T-helper 1 cell treated with Interleukin-12 subunit alpha and Interleukin-12 subunit beta and Interleukin-4 antibody, amounts not matched to agents 30 ng/mL and 1 ng/mL, for 36 hours (primary cell): Measurements from ENCODE around the gene BRPF1. TPM values are rescaled to one million over a fixed set of nuclear protein-coding genes. Genes with fewer than 3 reads are reported as not detected.

ENCODE experiments used
- intact Hi-C: fragments of 100-400 bp; cut with micrococcal nuclease; formaldehyde crosslinking; loops from one replicate; pipeline ENCODE4 v1.15.1; 2024
- total RNA-seq: library from RNA; stranded (reverse); gene quantifications from 2 replicates; pipeline ENCODE4 v1.2.3, GENCODE V29; 2022

BRPF1 gene
- total RNA-seq, 1 donor from 2014 or later, result 41.3 TPM

GRCh38 chr3:9785602-9786001 lies 54.1 kb downstream of the BRPF1 start:
- intact Hi-C loops, result no loop called here

- intact Hi-C loops, result no loop called here
Observed at GRCh38 chr3:9786209-9786739, 54.7 kb downstream of the BRPF1 start.

- intact Hi-C loops, result no loop called here
Observed at GRCh38 chr3:9786825-9787669, 55.5 kb downstream of the BRPF1 start.

- intact Hi-C loops, result no loop called here
Observed at GRCh38 chr3:9787714-9788113, 56.2 kb downstream of the BRPF1 start.

GRCh38 chr3:9791127-9791526 lies 59.6 kb downstream of the BRPF1 start:
- intact Hi-C loops, result no loop called here

- intact Hi-C loops, result loop anchor here (1.0 to 2.0 kb wide), 15 partner anchors 12 to 456 kb away; partner anchors contain the start of genes BRPF1, CRELD1, EMC3 and FANCD2
Observed at GRCh38 chr3:9791790-9792404, 60.4 kb downstream of the BRPF1 start.

- intact Hi-C loops, result loop anchor here (1.0 to 2.0 kb wide), 19 partner anchors 12 to 529 kb away; partner anchors contain the start of genes BRK1, BRPF1, CRELD1 and EMC3
Observed at GRCh38 chr3:9792405-9793160, 61.0 kb downstream of the BRPF1 start, which contains the start of the genes ARPC4 and TADA3. ARPC4 (plus strand) TSS chr3:9793082; CDS start chr3:9793122, 40 bp downstream. TADA3 (minus strand) TSS chr3:9792473; CDS start chr3:9791466, 1,007 bp downstream.

GRCh38 chr3:9793161-9793781 lies 61.7 kb downstream of the BRPF1 start:
- intact Hi-C loops, result loop anchor here (1.0 to 2.0 kb wide), 5 partner anchors 16 to 528 kb away; partner anchors contain the start of genes BRK1, RPUSD3 and SEC13

- intact Hi-C loops, result no loop called here
Observed at GRCh38 chr3:9794400-9794799, 62.9 kb downstream of the BRPF1 start.

- intact Hi-C loops, result no loop called here
Observed at GRCh38 chr3:9795207-9795606, 63.7 kb downstream of the BRPF1 start.

- intact Hi-C loops, result no loop called here
Observed at GRCh38 chr3:9797196-9797945, 65.8 kb downstream of the BRPF1 start.

Other genes with a start within 250 kb of the BRPF1 start
- gene LHFPL4, start 177.9 kb upstream of the BRPF1 start, total RNA-seq, result not detected in 2 replicates
- gene MTMR14, start 82.2 kb upstream of the BRPF1 start, total RNA-seq, result 49.2 and 54.8 TPM in 2 replicates
- gene CPNE9, start 27.9 kb upstream of the BRPF1 start, total RNA-seq, result 0.22 and 0.59 TPM in 2 replicates
- 35.6 and 43.2 TPM in 2 replicates for gene OGG1, start 18.2 kb downstream of the BRPF1 start, total RNA-seq
- 22.6 and 26.2 TPM in 2 replicates for gene CAMK1, start 38.2 kb downstream of the BRPF1 start, total RNA-seq
- 62.3 and 67.1 TPM in 2 replicates for gene TADA3, start 60.7 kb downstream of the BRPF1 start, total RNA-seq
- 292 and 298 TPM in 2 replicates for gene ARPC4, start 61.3 kb downstream of the BRPF1 start, total RNA-seq
- 46.7 and 51.4 TPM in 2 replicates for gene TTLL3, start 78.5 kb downstream of the BRPF1 start, total RNA-seq
- gene RPUSD3, start 112.3 kb downstream of the BRPF1 start, total RNA-seq, result 51.9 and 53.8 TPM in 2 replicates
- not detected in 2 replicates for gene CIDEC, start 148.5 kb downstream of the BRPF1 start, total RNA-seq
- 33.9 and 36.2 TPM in 2 replicates for gene JAGN1, start 158.9 kb downstream of the BRPF1 start, total RNA-seq
- 2.4 and 2.5 TPM in 2 replicates for gene IL17RE, start 171.1 kb downstream of the BRPF1 start, total RNA-seq
- 0.78 and 1.1 TPM in 2 replicates for gene IL17RC, start 185.4 kb downstream of the BRPF1 start, total RNA-seq
- gene CRELD1, start 202.1 kb downstream of the BRPF1 start, total RNA-seq, result 26.0 and 27.5 TPM in 2 replicates
- gene PRRT3, start 220.7 kb downstream of the BRPF1 start, total RNA-seq, result 10.6 and 13.4 TPM in 2 replicates